NCI-H69 (cell line): Measurements from ENCODE around the gene UQCRH.
A peak's percentile ranks its signal among the peaks of the same experiment; 100 is the strongest.

Experiments used
- DNase-seq: peaks from one replicate; lab custom pipeline; 2025; lab: John Stamatoyannopoulos, UW

UQCRH gene

DNA sequence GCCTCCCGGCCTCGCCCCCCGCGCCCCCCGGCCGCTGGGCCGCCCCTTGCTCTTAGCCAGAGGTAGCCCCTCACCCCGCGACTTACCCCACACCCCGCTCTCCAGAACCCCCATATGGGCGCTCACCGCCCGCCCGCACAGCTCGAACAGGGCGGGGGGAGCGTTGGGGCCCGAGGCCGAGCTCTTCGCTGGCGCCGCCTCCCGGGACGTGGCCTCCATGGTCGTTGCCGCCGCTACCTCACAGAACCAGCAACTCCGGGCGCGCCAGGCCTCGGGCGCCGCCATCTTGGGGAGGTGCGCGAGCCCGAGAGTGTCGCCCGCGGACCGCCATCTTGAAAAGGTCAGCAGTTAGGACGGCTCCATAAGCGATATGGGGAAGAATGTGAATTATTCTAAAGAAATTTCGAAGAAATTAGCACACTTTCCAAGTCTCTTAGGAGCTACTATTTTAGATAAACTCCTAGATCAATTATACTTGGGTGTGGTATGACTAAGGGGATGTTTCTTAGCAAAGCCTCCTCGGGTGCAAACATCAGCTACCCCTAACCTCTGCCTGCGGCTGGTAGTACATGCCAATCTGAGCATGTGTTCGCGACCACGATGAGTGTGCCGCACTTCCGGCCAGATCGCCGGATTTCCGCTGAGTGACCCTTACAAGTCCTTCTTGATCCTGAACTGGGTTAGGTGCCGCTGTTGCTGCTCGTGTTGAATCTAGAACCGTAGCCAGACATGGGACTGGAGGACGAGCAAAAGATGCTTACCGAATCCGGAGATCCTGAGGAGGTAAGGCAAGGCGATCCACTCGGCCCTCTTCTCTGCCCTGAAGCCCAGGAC, at the start of gene UQCRH, which contains the start of gene LRRC41:
Gene UQCRH, plus strand, starts transcription at position 661 of the 834 bp plus-strand sequence. Its CDS starts 69 bp downstream, at position 730.
Gene LRRC41, minus strand, starts transcription at position 579 of the 834 bp plus-strand sequence. Its CDS starts 294 bp downstream, at position 285.
- peak; percentile 91 for DNase-seq

GRCh38 chr1:46254668-46255067, 48.8 kb upstream of the UQCRH start:
- no peak for DNase-seq

GRCh38 chr1:46256523-46256922, 47.0 kb upstream of the UQCRH start:
- DNase-seq: no peak

GRCh38 chr1:46262508-46262907, 41.0 kb upstream of the UQCRH start:
- no peak for DNase-seq

DNA sequence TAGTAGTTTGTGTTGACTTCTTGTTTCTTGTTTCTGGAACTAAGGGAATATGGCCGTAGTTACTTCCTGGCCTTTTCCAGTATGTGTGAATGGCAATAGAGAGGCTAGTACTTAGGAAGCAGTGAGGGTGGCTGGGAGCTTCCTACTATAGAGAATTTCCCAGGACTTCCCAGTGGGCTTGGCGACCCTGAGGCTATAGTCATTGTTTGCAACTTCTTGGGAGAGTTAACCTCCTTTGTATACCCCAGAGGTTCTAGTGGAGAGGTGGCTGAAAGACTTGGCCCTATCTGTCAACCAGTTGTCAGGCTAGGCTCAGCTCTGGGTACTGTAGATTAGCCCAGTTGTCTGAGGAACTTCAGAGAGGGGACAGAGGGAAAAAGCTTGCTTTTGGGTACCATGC, 40.4 kb upstream of the UQCRH start:
- no peak for DNase-seq

- no peak for DNase-seq
Observed at GRCh38 chr1:46268578-46268977, 34.9 kb upstream of the UQCRH start.

DNA sequence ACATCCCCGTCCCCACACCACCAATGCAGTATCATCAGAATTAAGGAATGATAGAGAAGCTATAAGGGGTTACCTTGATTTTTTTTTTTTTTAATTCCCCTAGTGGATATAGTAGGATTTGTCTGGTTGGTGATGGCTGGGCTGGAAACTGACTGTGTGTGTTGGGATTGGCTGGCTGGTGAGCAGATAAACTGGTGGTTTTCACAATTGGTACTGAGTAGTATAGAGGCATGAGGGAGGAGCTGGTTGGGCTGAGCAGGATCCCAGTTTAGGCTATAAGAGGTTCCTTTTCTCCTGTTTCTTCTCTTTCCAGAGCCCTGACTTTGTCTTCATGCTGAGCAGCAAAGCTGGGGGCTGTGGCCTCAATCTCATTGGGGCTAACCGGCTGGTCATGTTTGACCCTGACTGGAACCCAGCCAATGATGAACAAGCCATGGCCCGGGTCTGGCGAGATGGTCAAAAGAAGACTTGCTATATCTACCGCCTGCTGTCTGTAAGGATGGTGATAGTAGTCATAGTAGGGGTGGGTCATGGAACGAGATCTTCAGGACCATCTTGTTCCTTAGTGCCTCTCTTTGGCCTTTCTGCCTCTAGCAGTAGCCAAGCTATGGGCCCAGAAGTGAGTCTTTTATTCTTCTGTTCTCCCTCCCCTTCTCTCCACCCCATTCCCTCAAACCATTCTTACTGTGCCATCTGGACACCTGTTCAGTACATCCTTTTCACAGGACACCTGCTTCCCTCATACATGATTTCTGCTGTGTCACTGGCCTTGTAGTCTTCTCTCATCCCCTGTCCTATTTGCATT, 29.1 kb upstream of the UQCRH start:
- no peak for DNase-seq

DNA sequence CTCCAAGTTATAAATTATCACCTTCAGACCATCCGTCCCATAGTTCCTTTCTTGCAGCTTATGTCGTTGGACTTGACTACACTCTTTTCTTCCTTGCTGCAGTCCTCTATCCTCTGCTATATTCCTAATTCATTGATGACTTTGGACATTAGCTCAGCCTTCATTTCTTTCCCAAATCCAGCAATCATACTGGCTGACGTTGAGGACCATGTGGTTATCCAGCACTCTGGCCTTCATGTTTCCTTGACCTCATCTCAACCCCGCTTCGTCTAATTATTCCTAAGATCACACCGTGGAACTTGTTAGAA, 28.5 kb upstream of the UQCRH start:
- DNase-seq: no peak

GRCh38 chr1:46277658-46278373, 25.7 kb upstream of the UQCRH start:
- no peak for DNase-seq

- no peak for DNase-seq
Observed at GRCh38 chr1:46278807-46279206, 24.7 kb upstream of the UQCRH start.

- no peak for DNase-seq
Observed at GRCh38 chr1:46280092-46280491, 23.4 kb upstream of the UQCRH start.

GRCh38 chr1:46281021-46281420, 22.5 kb upstream of the UQCRH start:
- DNase-seq: no peak

DNA sequence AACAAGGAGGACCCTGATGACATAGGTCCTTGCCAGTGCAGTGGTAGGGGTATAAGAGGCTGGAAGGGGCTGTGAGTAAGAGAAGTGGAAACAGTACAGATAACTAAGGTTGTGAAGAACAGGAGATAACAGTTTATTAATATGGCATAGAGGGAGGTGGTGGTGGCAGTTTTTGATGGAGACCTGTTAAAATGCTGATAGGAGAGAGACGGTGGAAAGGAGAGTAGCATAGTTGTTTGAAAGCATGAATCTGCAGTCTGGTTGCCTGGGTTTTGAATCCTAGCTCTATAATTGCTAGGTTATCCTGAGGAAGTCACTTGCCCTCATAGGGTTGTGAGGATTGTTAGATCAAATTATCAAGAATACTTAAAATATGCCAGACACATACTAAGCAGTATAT, 19.4 kb upstream of the UQCRH start:
- no peak for DNase-seq

GRCh38 chr1:46284597-46285564, 18.6 kb upstream of the UQCRH start:
- DNase-seq: peak; percentile 23

GRCh38 chr1:46285730-46286477, 17.6 kb upstream of the UQCRH start:
- DNase-seq: no peak

DNA sequence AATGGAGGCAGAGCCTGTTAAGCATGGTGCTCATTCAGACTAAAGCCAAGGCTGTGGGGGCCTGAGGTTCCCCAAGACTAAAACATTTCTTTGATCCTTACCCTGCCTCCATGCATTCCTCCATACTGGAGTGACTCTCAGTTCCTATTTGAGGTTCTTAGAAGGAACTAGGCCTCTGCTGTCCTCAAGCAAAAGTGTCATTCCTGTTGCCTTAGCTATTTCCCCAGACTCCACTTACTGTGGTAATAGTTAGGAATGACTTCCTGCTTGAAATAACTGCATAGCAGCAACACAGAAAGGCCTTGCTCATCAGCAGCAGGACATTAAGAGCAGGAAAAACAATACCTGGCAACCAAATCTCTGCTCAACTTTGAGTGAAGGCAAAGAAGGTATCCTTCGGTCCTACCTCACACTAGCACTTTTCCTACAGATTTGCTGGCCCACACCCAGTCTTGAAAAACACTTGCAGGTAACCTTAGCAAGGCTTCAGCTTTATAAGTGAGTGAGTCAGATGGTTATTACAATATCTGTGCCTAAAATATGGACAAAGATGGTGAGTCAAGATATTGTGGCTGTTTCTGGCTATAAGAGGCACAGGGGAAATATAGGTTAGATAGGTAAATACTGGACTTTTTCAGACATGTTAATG, 14.9 kb upstream of the UQCRH start:
- DNase-seq: peak; percentile 3

DNA sequence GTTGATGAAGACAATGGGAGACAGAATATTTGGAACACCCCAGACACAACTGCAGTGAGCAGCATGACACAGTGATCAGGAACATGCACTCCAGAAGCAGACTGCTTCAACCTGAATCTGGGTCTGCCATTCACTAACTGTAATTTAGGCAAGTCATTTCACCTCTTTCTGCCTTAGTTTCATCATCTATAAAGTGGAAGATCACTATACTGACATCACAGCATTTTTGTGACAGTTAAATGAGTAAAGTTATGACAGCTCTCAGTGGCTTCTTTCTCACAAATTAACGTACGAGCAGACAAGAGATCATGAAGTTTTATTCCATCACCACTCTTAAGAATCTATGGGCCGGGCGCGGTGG, 14.4 kb upstream of the UQCRH start:
- no peak for DNase-seq

GRCh38 chr1:46289976-46290375, 13.5 kb upstream of the UQCRH start:
- DNase-seq: no peak

DNA sequence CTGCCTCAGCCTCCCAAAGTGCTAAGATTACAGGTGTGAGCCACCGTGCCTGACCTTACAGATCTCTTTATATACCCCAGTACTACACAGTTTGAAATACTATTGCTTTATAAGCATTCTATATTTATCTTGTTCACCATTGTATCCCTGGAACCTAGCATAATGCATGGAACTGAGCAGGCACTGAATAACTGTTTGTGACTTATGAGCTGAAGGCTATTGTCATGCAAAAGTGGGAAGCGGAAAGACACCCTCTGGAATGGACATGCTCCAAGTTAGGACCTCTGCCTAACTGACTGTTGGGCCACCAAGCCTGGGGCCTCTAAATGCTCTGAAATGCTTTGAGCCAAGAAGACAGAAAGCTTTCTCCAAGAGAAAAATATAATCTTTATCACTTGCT, 8.2 kb upstream of the UQCRH start:
- DNase-seq: no peak

DNA sequence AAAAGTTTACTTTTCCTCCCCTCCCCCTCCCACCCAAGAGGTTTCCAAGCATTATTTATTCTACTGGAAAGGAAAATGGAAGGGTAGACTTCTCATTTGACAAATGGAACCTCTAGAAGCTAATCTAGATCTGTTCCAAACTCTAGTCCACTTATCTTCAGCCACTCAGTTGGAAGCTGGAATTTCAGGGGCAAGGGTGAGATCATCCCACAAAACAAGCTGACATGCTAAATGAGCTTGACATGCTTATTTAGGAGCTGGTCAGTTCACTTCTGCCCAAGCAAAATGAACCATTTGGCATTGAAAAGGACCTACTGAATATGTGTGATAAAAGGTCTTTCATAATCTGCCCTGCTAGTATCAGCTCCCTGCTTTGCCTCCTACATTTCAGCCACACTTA, 5.1 kb upstream of the UQCRH start:
- DNase-seq: no peak
